Measurements from ENCODE around the gene ST6GALNAC4.
A peak's percentile ranks its signal among the peaks of the same experiment; 100 is the strongest.

The ST6GALNAC4 gene

DNA sequence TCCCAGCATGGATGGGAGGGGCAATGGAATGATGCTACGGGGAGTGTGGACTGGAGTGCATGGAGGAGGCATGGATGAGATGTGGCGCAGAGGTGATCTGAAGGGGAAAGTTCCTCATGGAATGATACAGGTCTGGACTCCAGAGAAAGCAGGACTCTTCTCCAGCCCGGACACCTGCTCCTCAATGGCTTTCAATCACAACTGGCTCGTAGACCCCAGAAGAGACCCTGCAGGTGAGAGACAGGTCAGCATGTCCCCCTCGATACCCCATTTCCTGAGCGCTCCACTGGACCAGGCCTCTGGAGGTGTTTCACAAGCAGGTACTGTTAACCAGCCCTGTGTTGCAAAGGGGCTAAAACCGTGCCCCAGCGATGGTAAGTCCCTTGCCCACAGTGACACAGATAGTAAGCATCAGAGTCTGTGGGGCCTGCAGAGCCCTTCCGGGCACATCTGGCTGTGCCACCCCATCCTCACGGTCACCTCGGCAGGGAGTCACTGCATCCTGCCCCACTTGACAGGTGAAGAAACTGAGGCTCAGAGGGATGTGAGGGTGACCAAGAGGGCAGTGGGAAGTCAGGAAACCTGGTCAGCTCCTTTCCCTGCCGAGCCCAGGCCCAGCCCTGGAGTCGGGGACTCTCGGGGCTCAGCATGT is 26.3 kb upstream of the ST6GALNAC4 start:
- CTCF ChIA-PET: interaction anchor here (0.6 to 25.1 kb wide), 42 partner anchors 11 to 208 kb away, joined by 3 to 615 read pairs (median 5); partner anchors contain the start of genes EEIG1, NAIF1, PIP5KL1 and SLC25A25
- no peak for DNase-seq (ENCODE audit: extremely low spot score)
- POLR2A ChIA-PET: interaction anchor here (0.6 kb wide), 1 partner anchor 136 kb away, joined by 3 read pairs; no protein-coding TSS in a partner anchor
- TF ChIP-seq, protein P1, sequence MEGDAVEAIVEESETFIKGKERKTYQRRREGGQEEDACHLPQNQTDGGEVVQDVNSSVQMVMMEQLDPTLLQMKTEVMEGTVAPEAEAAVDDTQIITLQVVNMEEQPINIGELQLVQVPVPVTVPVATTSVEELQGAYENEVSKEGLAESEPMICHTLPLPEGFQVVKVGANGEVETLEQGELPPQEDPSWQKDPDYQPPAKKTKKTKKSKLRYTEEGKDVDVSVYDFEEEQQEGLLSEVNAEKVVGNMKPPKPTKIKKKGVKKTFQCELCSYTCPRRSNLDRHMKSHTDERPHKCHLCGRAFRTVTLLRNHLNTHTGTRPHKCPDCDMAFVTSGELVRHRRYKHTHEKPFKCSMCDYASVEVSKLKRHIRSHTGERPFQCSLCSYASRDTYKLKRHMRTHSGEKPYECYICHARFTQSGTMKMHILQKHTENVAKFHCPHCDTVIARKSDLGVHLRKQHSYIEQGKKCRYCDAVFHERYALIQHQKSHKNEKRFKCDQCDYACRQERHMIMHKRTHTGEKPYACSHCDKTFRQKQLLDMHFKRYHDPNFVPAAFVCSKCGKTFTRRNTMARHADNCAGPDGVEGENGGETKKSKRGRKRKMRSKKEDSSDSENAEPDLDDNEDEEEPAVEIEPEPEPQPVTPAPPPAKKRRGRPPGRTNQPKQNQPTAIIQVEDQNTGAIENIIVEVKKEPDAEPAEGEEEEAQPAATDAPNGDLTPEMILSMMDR (IDR thresholded peaks at IDR 0.05; ENCODE audit: control extremely low read depth, extremely low read depth, low read depth, missing control alignments): no peak

DNA sequence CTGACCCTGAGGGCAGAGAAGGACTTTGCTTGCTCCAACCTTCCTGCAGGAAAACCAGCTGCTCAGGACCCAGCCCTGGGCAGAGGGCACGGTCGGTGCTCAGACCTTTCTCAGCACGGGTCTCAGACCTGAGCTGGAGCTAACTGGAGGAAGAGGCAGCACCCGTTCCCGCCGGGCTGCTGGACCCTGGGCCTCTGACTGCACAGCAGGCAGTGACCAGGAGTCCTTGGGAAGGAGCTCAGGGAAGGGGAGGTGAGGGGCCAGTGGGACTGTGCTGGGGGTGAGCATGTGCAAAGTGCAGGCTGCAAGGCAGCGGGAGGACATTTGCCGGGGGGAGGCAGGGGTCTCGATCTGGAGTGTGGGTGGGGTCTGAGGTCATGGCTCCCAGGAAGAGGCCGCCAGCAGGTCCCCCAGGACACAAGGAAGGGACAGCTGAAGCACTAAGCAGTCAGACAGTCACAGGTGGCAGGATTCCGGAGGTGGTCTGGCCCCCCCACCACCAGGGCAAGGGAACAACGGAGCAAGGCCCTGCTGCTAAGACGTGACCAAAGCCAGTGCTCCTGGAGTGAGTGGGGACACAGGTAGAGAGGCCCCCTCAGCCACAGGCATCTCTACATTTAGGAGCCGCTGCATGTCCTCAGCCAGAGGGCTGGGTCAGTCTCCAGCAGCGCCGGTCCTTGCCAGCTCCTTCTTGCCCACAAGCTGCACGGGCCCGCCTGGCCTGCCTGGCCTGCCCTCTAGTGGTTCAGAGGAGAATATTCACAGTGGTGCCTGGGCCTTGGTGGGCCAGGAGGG is 25.6 kb upstream of the ST6GALNAC4 start:
- ChIA-PET POLR2A (no interaction called here), CTCF (interaction anchor here (0.6 to 25.1 kb wide), 30 partner anchors 10 to 207 kb away, joined by 3 to 615 read pairs (median 5); partner anchors contain the start of genes EEIG1, NAIF1, PIP5KL1 and SLC25A25)
- peak; percentile 76 for DNase-seq (ENCODE audit: extremely low spot score)
- TF ChIP-seq, protein P1 (IDR thresholded peaks at IDR 0.05; ENCODE audit: control extremely low read depth, extremely low read depth, low read depth, missing control alignments): peak; percentile 84

- POLR2A ChIA-PET: no interaction called here
- TF ChIP-seq, protein P1 (IDR thresholded peaks at IDR 0.05; ENCODE audit: control extremely low read depth, extremely low read depth, low read depth, missing control alignments): no peak
- CTCF ChIA-PET: interaction anchor here (1.0 to 25.1 kb wide), 16 partner anchors 10 to 176 kb away, joined by 3 to 615 read pairs (median 8); partner anchors contain the start of genes EEIG1, NAIF1, PIP5KL1 and SLC25A25
- DNase-seq (ENCODE audit: extremely low spot score): no peak
Measured at GRCh38 chr9:127941961-127942215, 25.0 kb upstream of the ST6GALNAC4 start.

- ChIA-PET CTCF (interaction anchor here (1.0 to 25.1 kb wide), 17 partner anchors 9 to 177 kb away, joined by 3 to 615 read pairs (median 8); partner anchors contain the start of genes EEIG1, NAIF1, PIP5KL1 and SLC25A25), POLR2A (interaction anchor here (0.5 kb wide), 1 partner anchor 105 kb away, joined by 4 read pairs; no protein-coding TSS in a partner anchor)
- DNase-seq (ENCODE audit: extremely low spot score): no peak
- TF ChIP-seq, protein P1 (IDR thresholded peaks at IDR 0.05; ENCODE audit: control extremely low read depth, extremely low read depth, low read depth, missing control alignments): no peak
Measured at GRCh38 chr9:127941062-127941960, 24.5 kb upstream of the ST6GALNAC4 start.

DNA sequence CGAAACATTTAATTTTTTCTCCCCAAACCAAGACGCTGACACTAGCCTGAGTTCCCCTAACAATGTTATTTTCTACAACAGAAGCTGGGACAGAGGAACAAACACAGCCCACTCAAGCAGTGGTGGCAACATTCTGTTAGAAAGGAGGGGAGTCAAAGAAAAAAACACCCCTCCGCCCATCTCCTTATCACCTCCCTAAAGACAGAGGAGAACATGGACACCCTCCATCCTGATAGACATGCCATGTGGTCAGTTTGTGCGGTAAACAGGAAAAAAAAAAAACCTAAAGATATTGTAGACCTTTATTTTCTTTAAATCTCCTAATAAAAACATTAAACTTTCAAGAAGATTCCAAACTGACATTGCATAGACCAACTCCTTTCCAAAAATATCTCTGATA is 23.8 kb upstream of the ST6GALNAC4 start:
- no peak for DNase-seq (ENCODE audit: extremely low spot score)
- TF ChIP-seq, protein P1 (IDR thresholded peaks at IDR 0.05; ENCODE audit: control extremely low read depth, extremely low read depth, low read depth, missing control alignments): no peak
- CTCF ChIA-PET: interaction anchor here (1.5 to 25.1 kb wide), 7 partner anchors 8 to 177 kb away, joined by 3 to 615 read pairs (median 34); partner anchors contain the start of genes EEIG1 and PIP5KL1
- POLR2A ChIA-PET: interaction anchor here (0.5 kb wide), 1 partner anchor 106 kb away, joined by 4 read pairs; no protein-coding TSS in a partner anchor

Data from GM10248 (cell line).